Liver (tissue), 9 donors: ENCODE data around the gene LHX3. TPM values are rescaled to one million over a fixed set of nuclear protein-coding genes. Genes with fewer than 3 reads are reported as not detected.

ENCODE experiments used
- DNase-seq: peaks from one replicate; pipeline ENCODE4 v3.0.0-alpha.2; 2017; ENCODE audit warnings: low spot score
- H3K27ac ChIP-seq, 2 donors: one replicate each; pipeline ENCODE4 v1.7.0; 2013; ENCODE audit warnings: inconsistent platforms in 2 of 2, low read length in 2 of 2, control low read depth in 1 of 2, low read depth in 1 of 2, mild to moderate bottlenecking in 1 of 2
- H3K27me3 ChIP-seq, 4 donors: one replicate each; pipeline versions ENCODE4 v1.6.1 to v1.7.0; 2013; ENCODE audit warnings: low read length in 3 of 4, inconsistent platforms in 1 of 4, mild to moderate bottlenecking in 1 of 4, moderate library complexity in 1 of 4; ENCODE audit not compliant: control insufficient read depth in 4 of 4, insufficient read depth in 4 of 4
- H3K36me3 ChIP-seq, 4 donors: one replicate each; pipeline versions ENCODE4 v1.6.1 to v1.7.0; 2013; ENCODE audit warnings: low read length in 3 of 4, mild to moderate bottlenecking in 3 of 4, low read depth in 1 of 4, moderate library complexity in 1 of 4; ENCODE audit not compliant: control insufficient read depth in 4 of 4, insufficient read depth in 3 of 4
- H3K4me1 ChIP-seq, 4 donors: one replicate each; pipeline versions ENCODE4 v1.6.1 to v1.7.0; 2013; ENCODE audit warnings: low read length in 3 of 4, mild to moderate bottlenecking in 3 of 4, moderate library complexity in 1 of 4; ENCODE audit not compliant: control insufficient read depth in 4 of 4, insufficient read depth in 4 of 4
- H3K4me3 ChIP-seq, 3 donors: one replicate each; pipeline versions ENCODE4 v1.6.1 to v1.7.0; 2013; ENCODE audit warnings: low read length in 3 of 3, control low read depth in 1 of 3, low read depth in 1 of 3, mild to moderate bottlenecking in 1 of 3
- H3K9ac ChIP-seq, 2 donors: one replicate each; pipeline ENCODE4 v1.7.0; 2013; ENCODE audit warnings: low read length in 2 of 2, mild to moderate bottlenecking in 2 of 2, moderate library complexity in 2 of 2, control low read depth in 1 of 2, low read depth in 1 of 2
- H3K9me3 ChIP-seq, 4 donors: one replicate each; pipeline versions ENCODE4 v1.6.1 to v1.7.0; 2013; ENCODE audit warnings: low read length in 3 of 4; ENCODE audit not compliant: control insufficient read depth in 4 of 4
- EGR1 ChIP-seq, 2 donors: IDR thresholded peaks; 2 replicates each; pipeline ENCODE4 v1.6.1; 2016 to 2018; ENCODE audit warnings: antibody characterized with exemption in 2 of 2, low read depth in 2 of 2
- FOXA1 ChIP-seq: IDR thresholded peaks from 2 replicates; pipeline ENCODE4 v1.6.1; 2016; ENCODE audit warnings: antibody characterized with exemption
- FOXA2 ChIP-seq: IDR thresholded peaks from 2 replicates; pipeline ENCODE4 v1.6.1; 2016; ENCODE audit warnings: antibody characterized with exemption
- GABPA ChIP-seq, 2 donors: IDR thresholded peaks in 1 of 2; conservative IDR thresholded peaks in 1 of 2; 2 replicates each; pipeline ENCODE4 v1.6.1; 2016; ENCODE audit warnings: antibody characterized with exemption in 2 of 2, mild to moderate bottlenecking in 1 of 2, moderate library complexity in 1 of 2
- HNF4A ChIP-seq, 2 donors: conservative IDR thresholded peaks; 2 replicates each; pipeline ENCODE4 v1.6.1; 2016; ENCODE audit warnings: antibody characterized with exemption in 2 of 2, mild to moderate bottlenecking in 2 of 2
- HNF4G ChIP-seq: IDR thresholded peaks from 2 replicates; pipeline ENCODE4 v1.6.1; 2016; ENCODE audit warnings: antibody characterized with exemption
- JUND ChIP-seq, 2 donors: IDR thresholded peaks; 2 replicates each; pipeline ENCODE4 v1.6.1; 2016; ENCODE audit warnings: antibody characterized with exemption in 2 of 2
- NR2F2 ChIP-seq: IDR thresholded peaks from 2 replicates; pipeline ENCODE4 v1.6.1; 2016; ENCODE audit warnings: antibody characterized with exemption
- RAD21 ChIP-seq, 2 donors: IDR thresholded peaks; 2 replicates each; pipeline ENCODE4 v1.6.1; 2016; ENCODE audit warnings: antibody characterized with exemption in 2 of 2, mild to moderate bottlenecking in 2 of 2
- RXRA ChIP-seq, 2 donors: IDR thresholded peaks; 2 replicates each; pipeline ENCODE4 v1.6.1; 2017 to 2018; ENCODE audit warnings: antibody characterized with exemption in 2 of 2, mild to moderate bottlenecking in 1 of 2
- SP1 ChIP-seq: IDR thresholded peaks from 2 replicates; pipeline ENCODE4 v1.6.1; 2018; ENCODE audit warnings: antibody characterized with exemption, mild to moderate bottlenecking
- TAF1 ChIP-seq: conservative IDR thresholded peaks from 2 replicates; pipeline ENCODE4 v1.6.1; 2016; ENCODE audit warnings: antibody characterized with exemption, mild to moderate bottlenecking
- YY1 ChIP-seq: IDR thresholded peaks from 2 replicates; pipeline ENCODE4 v1.6.1; 2016; ENCODE audit warnings: antibody characterized with exemption, mild to moderate bottlenecking
- WGBS: extraction: QIAGEN DNeasy Blood & Tissue Kit; methylation state at CpG from one replicate; pipeline ENCODE4 v1.1.7; 2013; 5-methylcytosine and 5-hydroxymethylcytosine counted together
- polyA plus RNA-seq, 2 donors: library from polyadenylated mRNA; stranded (reverse) in 1 of 2; unstranded in 1 of 2; fragments of 200-250 nt in 1 of 2; fragments of >200 nt in 1 of 2; fragmentation: Nextera tagmentation in 1 of 2; extraction: Ambion mirVana in 1 of 2; gene quantifications; one replicate each; pipeline versions ENCODE4 v1.2.1 to v1.2.3, GENCODE V29; 2013 to 2015
- total RNA-seq, 2 donors: library from RNA; depleted of rRNA; stranded (reverse); fragments of >200 nt; gene quantifications; one replicate each; pipeline ENCODE4 v1.2.3, GENCODE V29; 2014
- TF ChIP-seq, protein P1 (sequence below): fragments of 150-350 bp; IDR thresholded peaks from 2 replicates; pipeline ENCODE4 v1.5.1; 2017; ENCODE audit warnings: improper control_type of control experiment, low read depth, low read length; ENCODE audit not compliant: missing input control
- TF ChIP-seq, protein P2 (sequence below): IDR thresholded peaks from 2 replicates; pipeline ENCODE4 v1.6.1; 2016; ENCODE audit warnings: antibody characterized with exemption, mild to moderate bottlenecking
- TF ChIP-seq, protein P3 (sequence below): IDR thresholded peaks from 2 replicates; pipeline ENCODE4 v1.6.1; 2016; ENCODE audit warnings: antibody characterized with exemption
- TF ChIP-seq, protein P4 (sequence below): IDR thresholded peaks from 2 replicates; pipeline ENCODE4 v1.6.1; 2016; ENCODE audit warnings: antibody characterized with exemption
- TF ChIP-seq, protein P5 (sequence below): IDR thresholded peaks from 2 replicates; pipeline ENCODE4 v1.6.1; 2016; ENCODE audit warnings: antibody characterized with exemption
- donor health status: healthy.
- donor health status: healthy.
- donor health status: healthy.
- donor health status: healthy.
- donor health status: healthy.

Gene LHX3
- total and polyA plus RNA-seq, 4 donors = not detected

DNA sequence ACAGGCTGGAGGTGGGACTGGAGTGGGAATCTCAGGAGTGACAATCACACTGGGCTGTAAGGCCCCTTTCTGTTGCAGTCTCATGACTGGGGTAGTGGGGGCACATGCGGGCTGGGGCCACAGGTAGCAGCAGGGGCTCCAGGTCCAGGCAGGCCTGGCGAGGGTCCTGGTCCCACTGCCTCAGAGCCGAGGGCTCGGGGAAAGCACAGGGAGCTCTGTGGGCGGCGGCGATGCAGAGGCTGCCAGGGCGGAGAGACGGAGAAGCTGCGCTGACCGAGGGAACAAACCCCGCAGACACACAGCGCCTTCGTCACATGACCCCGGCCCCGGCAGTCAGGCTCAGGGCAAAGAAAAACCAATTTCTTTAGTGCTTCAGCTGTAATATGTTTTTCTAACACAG lies 5.3 kb upstream of the LHX3 start:
- Histone ChIP-seq H3K9me3 (peaks cover 0 to 4% (median 0%) of the 10 kb centered on the region in 4 donors), H3K36me3 (peaks cover 5 to 40% (median 18%) of the 10 kb centered on the region in 4 donors), H3K9ac (no peak overlapping the region), H3K4me1 (peaks cover 0 to 10% (median 4%) of the 10 kb centered on the region in 4 donors), H3K4me3 (no peak overlapping the region), H3K27ac (no peak overlapping the region), H3K27me3 (no peaks in the 10 kb centered on the region)
- DNase-seq = no peak
- 96% methylated on average over 16 of the region's 16 CpGs for WGBS
- TF ChIP-seq FOXA2 (no peak), HNF4G (no peak), HNF4A (conservative IDR thresholded peaks at IDR 0.05) (no peak), YY1 (no peak), SP1 (no peak), EGR1 (IDR thresholded peaks at IDR 0.05; ENCODE audit: low read depth in 2 of 2) (no peak), NR2F2 (no peak), GABPA (IDR thresholded peaks at IDR 0.05 in 1 of 2, conservative IDR thresholded peaks at IDR 0.05 in 1 of 2) (no peak), RAD21 (IDR thresholded peaks at IDR 0.05) (no peak), TAF1 (no peak), JUND (IDR thresholded peaks at IDR 0.05) (no peak), FOXA1 (no peak)
- TF ChIP-seq, protein P1, sequence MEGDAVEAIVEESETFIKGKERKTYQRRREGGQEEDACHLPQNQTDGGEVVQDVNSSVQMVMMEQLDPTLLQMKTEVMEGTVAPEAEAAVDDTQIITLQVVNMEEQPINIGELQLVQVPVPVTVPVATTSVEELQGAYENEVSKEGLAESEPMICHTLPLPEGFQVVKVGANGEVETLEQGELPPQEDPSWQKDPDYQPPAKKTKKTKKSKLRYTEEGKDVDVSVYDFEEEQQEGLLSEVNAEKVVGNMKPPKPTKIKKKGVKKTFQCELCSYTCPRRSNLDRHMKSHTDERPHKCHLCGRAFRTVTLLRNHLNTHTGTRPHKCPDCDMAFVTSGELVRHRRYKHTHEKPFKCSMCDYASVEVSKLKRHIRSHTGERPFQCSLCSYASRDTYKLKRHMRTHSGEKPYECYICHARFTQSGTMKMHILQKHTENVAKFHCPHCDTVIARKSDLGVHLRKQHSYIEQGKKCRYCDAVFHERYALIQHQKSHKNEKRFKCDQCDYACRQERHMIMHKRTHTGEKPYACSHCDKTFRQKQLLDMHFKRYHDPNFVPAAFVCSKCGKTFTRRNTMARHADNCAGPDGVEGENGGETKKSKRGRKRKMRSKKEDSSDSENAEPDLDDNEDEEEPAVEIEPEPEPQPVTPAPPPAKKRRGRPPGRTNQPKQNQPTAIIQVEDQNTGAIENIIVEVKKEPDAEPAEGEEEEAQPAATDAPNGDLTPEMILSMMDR = no peak
- TF ChIP-seq, protein P2, sequence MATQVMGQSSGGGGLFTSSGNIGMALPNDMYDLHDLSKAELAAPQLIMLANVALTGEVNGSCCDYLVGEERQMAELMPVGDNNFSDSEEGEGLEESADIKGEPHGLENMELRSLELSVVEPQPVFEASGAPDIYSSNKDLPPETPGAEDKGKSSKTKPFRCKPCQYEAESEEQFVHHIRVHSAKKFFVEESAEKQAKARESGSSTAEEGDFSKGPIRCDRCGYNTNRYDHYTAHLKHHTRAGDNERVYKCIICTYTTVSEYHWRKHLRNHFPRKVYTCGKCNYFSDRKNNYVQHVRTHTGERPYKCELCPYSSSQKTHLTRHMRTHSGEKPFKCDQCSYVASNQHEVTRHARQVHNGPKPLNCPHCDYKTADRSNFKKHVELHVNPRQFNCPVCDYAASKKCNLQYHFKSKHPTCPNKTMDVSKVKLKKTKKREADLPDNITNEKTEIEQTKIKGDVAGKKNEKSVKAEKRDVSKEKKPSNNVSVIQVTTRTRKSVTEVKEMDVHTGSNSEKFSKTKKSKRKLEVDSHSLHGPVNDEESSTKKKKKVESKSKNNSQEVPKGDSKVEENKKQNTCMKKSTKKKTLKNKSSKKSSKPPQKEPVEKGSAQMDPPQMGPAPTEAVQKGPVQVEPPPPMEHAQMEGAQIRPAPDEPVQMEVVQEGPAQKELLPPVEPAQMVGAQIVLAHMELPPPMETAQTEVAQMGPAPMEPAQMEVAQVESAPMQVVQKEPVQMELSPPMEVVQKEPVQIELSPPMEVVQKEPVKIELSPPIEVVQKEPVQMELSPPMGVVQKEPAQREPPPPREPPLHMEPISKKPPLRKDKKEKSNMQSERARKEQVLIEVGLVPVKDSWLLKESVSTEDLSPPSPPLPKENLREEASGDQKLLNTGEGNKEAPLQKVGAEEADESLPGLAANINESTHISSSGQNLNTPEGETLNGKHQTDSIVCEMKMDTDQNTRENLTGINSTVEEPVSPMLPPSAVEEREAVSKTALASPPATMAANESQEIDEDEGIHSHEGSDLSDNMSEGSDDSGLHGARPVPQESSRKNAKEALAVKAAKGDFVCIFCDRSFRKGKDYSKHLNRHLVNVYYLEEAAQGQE = no peak
- TF ChIP-seq, protein P3, sequence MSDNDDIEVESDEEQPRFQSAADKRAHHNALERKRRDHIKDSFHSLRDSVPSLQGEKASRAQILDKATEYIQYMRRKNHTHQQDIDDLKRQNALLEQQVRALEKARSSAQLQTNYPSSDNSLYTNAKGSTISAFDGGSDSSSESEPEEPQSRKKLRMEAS = no peak
- TF ChIP-seq, protein P4, sequence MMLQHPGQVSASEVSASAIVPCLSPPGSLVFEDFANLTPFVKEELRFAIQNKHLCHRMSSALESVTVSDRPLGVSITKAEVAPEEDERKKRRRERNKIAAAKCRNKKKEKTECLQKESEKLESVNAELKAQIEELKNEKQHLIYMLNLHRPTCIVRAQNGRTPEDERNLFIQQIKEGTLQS = no peak
- TF ChIP-seq, protein P5, sequence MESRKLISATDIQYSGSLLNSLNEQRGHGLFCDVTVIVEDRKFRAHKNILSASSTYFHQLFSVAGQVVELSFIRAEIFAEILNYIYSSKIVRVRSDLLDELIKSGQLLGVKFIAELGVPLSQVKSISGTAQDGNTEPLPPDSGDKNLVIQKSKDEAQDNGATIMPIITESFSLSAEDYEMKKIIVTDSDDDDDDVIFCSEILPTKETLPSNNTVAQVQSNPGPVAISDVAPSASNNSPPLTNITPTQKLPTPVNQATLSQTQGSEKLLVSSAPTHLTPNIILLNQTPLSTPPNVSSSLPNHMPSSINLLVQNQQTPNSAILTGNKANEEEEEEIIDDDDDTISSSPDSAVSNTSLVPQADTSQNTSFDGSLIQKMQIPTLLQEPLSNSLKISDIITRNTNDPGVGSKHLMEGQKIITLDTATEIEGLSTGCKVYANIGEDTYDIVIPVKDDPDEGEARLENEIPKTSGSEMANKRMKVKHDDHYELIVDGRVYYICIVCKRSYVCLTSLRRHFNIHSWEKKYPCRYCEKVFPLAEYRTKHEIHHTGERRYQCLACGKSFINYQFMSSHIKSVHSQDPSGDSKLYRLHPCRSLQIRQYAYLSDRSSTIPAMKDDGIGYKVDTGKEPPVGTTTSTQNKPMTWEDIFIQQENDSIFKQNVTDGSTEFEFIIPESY = no peak

DNA sequence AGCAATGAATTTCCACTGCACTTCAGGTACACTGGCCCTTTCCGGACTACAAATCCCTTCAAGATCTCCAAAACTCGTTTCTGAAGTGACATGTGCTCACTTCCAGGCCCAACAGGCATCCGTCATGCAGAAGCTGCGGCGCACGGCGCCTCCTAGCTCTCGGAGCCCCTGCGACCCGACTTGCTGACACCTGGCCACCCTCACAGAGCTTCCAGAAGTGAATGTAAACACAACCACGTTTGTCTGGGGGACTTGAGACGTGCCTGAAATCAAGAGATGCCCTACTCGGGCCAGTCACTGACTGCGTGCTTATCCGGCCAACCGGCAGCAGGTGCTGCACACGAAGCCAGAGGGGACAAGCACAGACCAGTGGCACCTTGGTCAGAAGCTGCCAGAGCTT lies 4.9 kb upstream of the LHX3 start:
- Histone ChIP-seq H3K4me3 (no peak overlapping the region), H3K9ac (no peak overlapping the region), H3K27ac (no peak overlapping the region), H3K36me3 (peaks cover 5 to 39% (median 15%) of the 10 kb centered on the region in 4 donors), H3K9me3 (peaks cover 0 to 4% (median 0%) of the 10 kb centered on the region in 4 donors), H3K27me3 (no peaks in the 10 kb centered on the region), H3K4me1 (peaks cover 0 to 10% (median 5%) of the 10 kb centered on the region in 4 donors)
- no peak for DNase-seq
- 90% methylated on average over 17 of the region's 17 CpGs for WGBS
- TF ChIP-seq JUND (IDR thresholded peaks at IDR 0.05) = no peak
- TF ChIP-seq, protein P1 = no peak
- no peak for TF ChIP-seq RXRA (IDR thresholded peaks at IDR 0.05)
- no peak for TF ChIP-seq HNF4G
- no peak for TF ChIP-seq NR2F2
- no peak for TF ChIP-seq FOXA1
- TF ChIP-seq, protein P4 = no peak
- TF ChIP-seq HNF4A (conservative IDR thresholded peaks at IDR 0.05) = no peak
- no peak for TF ChIP-seq EGR1 (IDR thresholded peaks at IDR 0.05; ENCODE audit: low read depth in 2 of 2)
- TF ChIP-seq, protein P5 = no peak
- TF ChIP-seq, protein P3 = no peak
- no peak for TF ChIP-seq FOXA2
- no peak for TF ChIP-seq RAD21 (IDR thresholded peaks at IDR 0.05)
- no peak for TF ChIP-seq TAF1
- no peak for TF ChIP-seq YY1
- no peak for TF ChIP-seq SP1
